HepG2 (cell line): ENCODE data around the gene FKBP8. TPM values are rescaled to one million over a fixed set of nuclear protein-coding genes. Genes with fewer than 3 reads are reported as not detected.
A peak's percentile ranks its signal among the peaks of the same experiment; 100 is the strongest.

Source experiments
- AGO2 ChIP-seq: fragments of 200-400 bp; formaldehyde crosslinking; optimal IDR thresholded peaks from 2 replicates; pipeline ENCODE3; 2017; ENCODE audit warnings: mild to moderate bottlenecking, low read depth, low read length, moderate library complexity
- ARID4A ChIP-seq: sonication (generic); formaldehyde crosslinking; IDR thresholded peaks from 2 replicates; pipeline ENCODE4 v1.5.0; 2020; ENCODE audit warnings: mild to moderate bottlenecking, missing genetic modification reagents, borderline replicate concordance
- DBP ChIP-seq: sonication (generic); formaldehyde crosslinking; IDR thresholded peaks from 2 replicates; pipeline ENCODE4 v1.4.0; 2020; ENCODE audit warnings: missing genetic modification reagents; ENCODE audit errors: not compliant biosample characterization
- GABPA ChIP-seq, 2 experiments: IDR thresholded peaks; 2 replicates each; pipeline ENCODE4 v1.6.1; 2011 to 2016; ENCODE audit warnings: low read depth in 2 of 2, low read length in 1 of 2, missing biosample characterization in 1 of 2, missing genetic modification characterization in 1 of 2
- GABPB1 ChIP-seq: IDR thresholded peaks from 2 replicates; pipeline ENCODE4 v1.6.1; 2016; ENCODE audit warnings: mild to moderate bottlenecking, missing genetic modification reagents, moderate library complexity, missing compliant biosample characterization
- MAF1 ChIP-seq: sonication (generic); formaldehyde crosslinking; IDR thresholded peaks from 2 replicates; pipeline ENCODE4 v1.5.0; 2020; ENCODE audit warnings: missing genetic modification reagents, borderline replicate concordance
- MED13 ChIP-seq: sonication (generic); formaldehyde crosslinking; IDR thresholded peaks from 2 replicates; pipeline ENCODE4 v1.5.0; 2020; ENCODE audit warnings: missing genetic modification reagents
- MIXL1 ChIP-seq: IDR thresholded peaks from 2 replicates; pipeline ENCODE4 v1.6.1; 2016
- MTF1 ChIP-seq: sonication (generic); formaldehyde crosslinking; IDR thresholded peaks from 2 replicates; pipeline ENCODE4 v1.5.0; 2020; ENCODE audit warnings: missing genetic modification reagents
- NCOA5 ChIP-seq: sonication (generic); formaldehyde crosslinking; IDR thresholded peaks from 2 replicates; pipeline ENCODE4 v1.4.0; 2020; ENCODE audit warnings: missing genetic modification reagents
- POLR2A ChIP-seq, 2 experiments: IDR thresholded peaks; 2 replicates each; pipeline ENCODE4 v1.6.1; 2011; ENCODE audit warnings: low read depth in 2 of 2, low read length in 2 of 2, mild to moderate bottlenecking in 1 of 2, moderate library complexity in 1 of 2; ENCODE audit not compliant: insufficient read depth in 1 of 2
- RFX5 ChIP-seq: IDR thresholded peaks from 2 replicates; pipeline ENCODE4 v1.6.1; 2011; ENCODE audit warnings: low read depth, low read length, improper control_type of control experiment
- RFXAP ChIP-seq: sonication (generic); formaldehyde crosslinking; IDR thresholded peaks from 2 replicates; pipeline ENCODE4 v1.4.0; 2020; ENCODE audit warnings: missing genetic modification reagents, borderline replicate concordance
- SOX13 ChIP-seq, 3 experiments: fragments of 450-650 bp in 1 of 3; sonication (generic) in 1 of 3; formaldehyde crosslinking in 1 of 3; IDR thresholded peaks in 2 of 3; conservative IDR thresholded peaks in 1 of 3; 2 replicates each; pipeline versions ENCODE4 v1.5.0 to v1.6.1; 2016 to 2020; ENCODE audit warnings: antibody characterized with exemption in 1 of 3, mild to moderate bottlenecking in 1 of 3, missing compliant biosample characterization in 1 of 3, missing genetic modification reagents in 1 of 3, moderate library complexity in 1 of 3
- SRF ChIP-seq: IDR thresholded peaks from 2 replicates; pipeline ENCODE4 v1.6.1; 2011; ENCODE audit warnings: mild to moderate bottlenecking, low read depth, low read length, moderate library complexity
- TCF12 ChIP-seq, 2 experiments: fragments of 450-650 bp in 1 of 2; sonication (generic) in 1 of 2; formaldehyde crosslinking in 1 of 2; IDR thresholded peaks; 2 replicates each; pipeline versions ENCODE4 v1.6.1 to v1.8.0; 2017 to 2022; ENCODE audit warnings: antibody characterized with exemption in 1 of 2, mild to moderate bottlenecking in 1 of 2, missing genetic modification reagents in 1 of 2, moderate library complexity in 1 of 2
- ZEB1 ChIP-seq: IDR thresholded peaks from 2 replicates; pipeline ENCODE4 v1.6.1; 2012; ENCODE audit warnings: mild to moderate bottlenecking, low read depth, inconsistent platforms; ENCODE audit not compliant: insufficient replicate concordance
- ZMAT5 ChIP-seq: sonication (generic); formaldehyde crosslinking; IDR thresholded peaks from 2 replicates; pipeline ENCODE4 v1.5.0; 2020; ENCODE audit warnings: mild to moderate bottlenecking, low read depth, missing genetic modification reagents, borderline replicate concordance
- ZNF136 ChIP-seq: sonication (generic); formaldehyde crosslinking; IDR thresholded peaks from 2 replicates; pipeline ENCODE4 v1.8.1; 2022; ENCODE audit warnings: low read depth, mild to moderate bottlenecking, moderate library complexity, missing genetic modification reagents
- ZNF138 ChIP-seq: sonication (generic); formaldehyde crosslinking; IDR thresholded peaks from 2 replicates; pipeline ENCODE4 v1.5.0; 2020; ENCODE audit warnings: mild to moderate bottlenecking, low read depth, missing genetic modification reagents
- ZNF160 ChIP-seq: sonication (generic); formaldehyde crosslinking; IDR thresholded peaks from 2 replicates; pipeline ENCODE4 v1.8.0; 2022; ENCODE audit warnings: mild to moderate bottlenecking, inconsistent platforms, missing genetic modification reagents
- ZNF263 ChIP-seq: sonication (generic); formaldehyde crosslinking; IDR thresholded peaks from 2 replicates; pipeline ENCODE4 v1.4.0; 2020; ENCODE audit warnings: missing genetic modification reagents
- ZNF331 ChIP-seq: sonication (generic); formaldehyde crosslinking; IDR thresholded peaks from 2 replicates; pipeline ENCODE4 v1.4.0; 2020; ENCODE audit warnings: missing genetic modification reagents
- ZNF83 ChIP-seq: sonication (generic); formaldehyde crosslinking; IDR thresholded peaks from 2 replicates; pipeline ENCODE4 v1.4.0; 2020; ENCODE audit warnings: missing genetic modification reagents, mild to moderate bottlenecking, borderline replicate concordance
- ZSCAN22 ChIP-seq: sonication (generic); formaldehyde crosslinking; IDR thresholded peaks from 2 replicates; pipeline ENCODE4 v1.4.0; 2020; ENCODE audit warnings: mild to moderate bottlenecking, missing genetic modification reagents
- polyA plus RNA-seq, 8 experiments: library from polyadenylated mRNA; depleted of rRNA in 3 of 8; stranded (reverse) in 7 of 8; unstranded in 1 of 8; fragments of >200 nt; fragmentation: Illumina TruSeq in 4 of 8; extraction: Trizol in 4 of 8; gene quantifications; 2 replicates each; pipeline versions ENCODE4 v1.2.1 to v1.2.3, GENCODE V29; 2011 to 2016; ENCODE audit warnings: low read depth in 4 of 8, missing spikeins in 1 of 8, mixed read lengths in 1 of 8; ENCODE audit not compliant: insufficient read depth in 1 of 8
- total RNA-seq, 5 experiments: library from RNA; depleted of rRNA; stranded (reverse); fragments of >200 nt; fragmentation: Illumina TruSeq; extraction: Trizol; gene quantifications; 2 replicates each; pipeline ENCODE4 v1.2.3, GENCODE V29; 2016; ENCODE audit warnings: low read depth in 1 of 5

The FKBP8 gene
- total and polyA plus RNA-seq, 2 of the 13 experiments (the other 11 are each of a cell fraction or from before 2014, with no cell fraction given) = 81.7 to 93.9 TPM

- no peak for TF ChIP-seq RFX5
- no peak for TF ChIP-seq SOX13 (IDR thresholded peaks at IDR 0.05)
- no peak for TF ChIP-seq SOX13 (CRISPR knock-in tag; conservative IDR thresholded peaks at IDR 0.05 in 1 of 2, IDR thresholded peaks at IDR 0.05 in 1 of 2)
- TF ChIP-seq MIXL1 (CRISPR knock-in tag) = no peak
- TF ChIP-seq ZNF160 = no peak
- no peak for TF ChIP-seq DBP (CRISPR knock-in tag)
- peak; percentile 90 to 93 for TF ChIP-seq POLR2A (IDR thresholded peaks at IDR 0.05; ENCODE audit: insufficient read depth in 1 of 2, low read depth in 2 of 2, low read length in 2 of 2)
- no peak for TF ChIP-seq ZNF136 (CRISPR knock-in tag)
- no peak for TF ChIP-seq SRF
- TF ChIP-seq GABPB1 (CRISPR knock-in tag) = peak; percentile 66; the same call in 1 of the 2 replicates
- no peak for TF ChIP-seq ZEB1
- TF ChIP-seq ARID4A (CRISPR knock-in tag) = peak; percentile 90
- no peak; the same call in 1 of the 2 replicates for TF ChIP-seq MAF1 (CRISPR knock-in tag)
- TF ChIP-seq ZNF83 (CRISPR knock-in tag) = no peak
- TF ChIP-seq MTF1 (CRISPR knock-in tag) = no peak
- peak; percentile 55; the same call in 1 of the 2 replicates for TF ChIP-seq MED13 (CRISPR knock-in tag)
- TF ChIP-seq TCF12 (IDR thresholded peaks at IDR 0.05) = no peak
- no peak for TF ChIP-seq TCF12 (CRISPR knock-in tag; IDR thresholded peaks at IDR 0.05)
- 0 out of 2 replicates have a peak, but pooled peaks have one; percentile 24 for TF ChIP-seq ZNF263 (CRISPR knock-in tag)
- TF ChIP-seq ZSCAN22 = no peak
- no peak for TF ChIP-seq RFXAP (CRISPR knock-in tag)
- TF ChIP-seq NCOA5 (CRISPR knock-in tag) = no peak
- no peak for TF ChIP-seq ZNF331
- TF ChIP-seq ZMAT5 (CRISPR knock-in tag) = no peak
- TF ChIP-seq AGO2 = peak; percentile 46
- no peak for TF ChIP-seq GABPA (IDR thresholded peaks at IDR 0.05; ENCODE audit: low read depth, low read length)
- TF ChIP-seq GABPA (CRISPR knock-in tag; IDR thresholded peaks at IDR 0.05; ENCODE audit: low read depth) = no peak
- no peak for TF ChIP-seq ZNF138 (CRISPR knock-in tag)
Observed at GRCh38 chr19:18521692-18522123, 21.7 kb downstream of the FKBP8 start, which contains the start of gene ELL (continued).
